ENCODE data around the gene MKLN1.

MKLN1 gene

DNA sequence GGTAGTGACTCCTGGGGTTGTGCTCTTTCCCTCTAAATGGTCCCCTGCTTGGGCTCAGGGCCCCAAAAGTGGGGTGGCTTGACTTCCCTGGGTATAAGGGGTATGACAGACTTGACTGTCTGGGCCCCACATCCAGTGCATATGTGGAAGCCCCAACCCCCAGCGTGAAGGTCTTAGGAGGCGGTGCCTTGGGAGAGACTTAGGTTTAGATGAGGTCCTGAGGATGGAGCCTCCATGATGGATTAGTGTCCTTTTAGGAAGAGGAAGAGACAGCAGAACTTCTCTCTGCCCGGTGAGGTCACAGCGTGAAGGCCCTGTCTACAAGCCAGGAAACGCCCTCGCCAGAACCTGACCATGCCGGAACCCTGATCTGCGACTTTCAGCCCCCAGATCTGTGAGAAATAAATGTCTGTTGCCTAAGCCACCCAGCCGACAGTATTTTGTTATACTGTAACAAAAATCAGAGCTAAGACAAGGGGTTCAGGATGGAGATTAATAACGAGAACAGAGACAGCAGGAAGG, 205.0 kb downstream of the MKLN1 start:
- H3K27ac ChIP-seq (ENCODE audit: low read depth, low read length), result no peak overlapping the region
- H3K4me1 ChIP-seq (ENCODE audit: control insufficient read depth, insufficient read depth, low read length, unreplicated experiment), result peaks cover under 1% of the 10 kb centered on the region
- no peaks in the 10 kb centered on the region for H3K79me2 ChIP-seq (ENCODE audit: control insufficient read depth, insufficient read depth, low read length, unreplicated experiment)
- H3K27me3 ChIP-seq (ENCODE audit: insufficient read depth, low read length), result no peaks in the 10 kb centered on the region
- no peaks in the 10 kb centered on the region for H3K36me3 ChIP-seq (ENCODE audit: insufficient read depth, low read length)
- no peak overlapping the region for H2AFZ ChIP-seq (ENCODE audit: low read length, unreplicated experiment)
- H3K4me3 ChIP-seq (ENCODE audit: low read depth, low read length), result no peak overlapping the region

DNA sequence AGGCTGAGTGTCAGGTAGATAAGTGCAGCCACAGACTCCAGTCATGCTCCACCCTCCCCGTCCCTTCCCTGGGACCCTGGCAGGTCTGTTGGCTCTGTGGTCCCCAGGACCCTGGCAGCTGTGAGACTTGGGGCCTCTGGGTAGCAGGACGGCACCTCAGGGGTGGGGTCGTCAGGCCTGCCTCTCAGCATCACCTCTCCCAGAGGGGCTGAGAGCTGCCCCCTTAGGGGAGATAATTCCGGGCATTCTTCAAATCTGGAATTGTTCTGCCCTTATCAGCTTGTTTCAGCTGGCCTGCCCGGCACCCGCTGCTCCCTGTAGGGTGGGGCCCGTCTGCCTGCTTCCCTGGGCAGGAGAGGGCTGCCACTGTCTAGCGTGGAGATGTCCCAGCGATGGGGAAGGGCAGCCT, 205.5 kb downstream of the MKLN1 start:
- no peaks in the 10 kb centered on the region for H3K79me2 ChIP-seq (ENCODE audit: control insufficient read depth, insufficient read depth, low read length, unreplicated experiment)
- H3K27me3 ChIP-seq (ENCODE audit: insufficient read depth, low read length), result no peaks in the 10 kb centered on the region
- no peaks in the 10 kb centered on the region for H3K36me3 ChIP-seq (ENCODE audit: insufficient read depth, low read length)
- no peak overlapping the region for H3K4me3 ChIP-seq (ENCODE audit: low read depth, low read length)
- peaks cover 6% of the 10 kb centered on the region for H3K4me1 ChIP-seq (ENCODE audit: control insufficient read depth, insufficient read depth, low read length, unreplicated experiment)
- no peak overlapping the region for H2AFZ ChIP-seq (ENCODE audit: low read length, unreplicated experiment)
- no peak overlapping the region for H3K27ac ChIP-seq (ENCODE audit: low read depth, low read length)

GRCh38 chr7:131533566-131534561, 206.2 kb downstream of the MKLN1 start:
- Histone ChIP-seq H3K79me2 (ENCODE audit: control insufficient read depth, insufficient read depth, low read length, unreplicated experiment) (no peaks in the 10 kb centered on the region), H2AFZ (ENCODE audit: low read length, unreplicated experiment) (no peak overlapping the region), H3K27me3 (ENCODE audit: insufficient read depth, low read length) (no peaks in the 10 kb centered on the region), H3K27ac (ENCODE audit: low read depth, low read length) (no peak overlapping the region), H3K4me1 (ENCODE audit: control insufficient read depth, insufficient read depth, low read length, unreplicated experiment) (peaks cover 13% of the 10 kb centered on the region), H3K4me3 (ENCODE audit: low read depth, low read length) (no peak overlapping the region), H3K36me3 (ENCODE audit: insufficient read depth, low read length) (no peaks in the 10 kb centered on the region)

DNA sequence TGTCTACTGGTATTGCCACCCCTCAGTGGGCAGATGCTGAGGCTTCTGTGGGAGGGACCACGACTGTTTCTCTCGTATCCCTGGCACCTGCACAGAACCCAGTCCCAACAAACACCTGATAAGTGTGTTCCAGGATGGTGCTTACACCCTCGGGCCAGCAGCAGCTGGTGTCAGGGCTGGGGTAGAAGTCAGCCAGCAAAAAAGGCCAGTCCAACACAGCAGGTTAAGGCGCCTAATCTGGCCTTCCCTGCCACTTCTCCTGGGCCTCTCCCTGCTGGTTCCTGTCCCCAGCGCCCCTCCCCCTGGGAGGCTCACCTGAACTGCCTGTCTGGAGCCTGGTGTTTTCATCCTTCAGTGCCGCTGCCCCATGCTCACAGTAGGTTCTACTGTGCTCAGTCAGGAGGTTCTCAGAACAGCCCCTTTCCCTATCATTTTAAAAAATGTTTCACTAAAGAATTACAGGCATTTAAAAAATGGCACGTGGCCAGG, 208.7 kb downstream of the MKLN1 start:
- no peak overlapping the region for H2AFZ ChIP-seq (ENCODE audit: low read length, unreplicated experiment)
- peaks cover 16% of the 10 kb centered on the region for H3K4me1 ChIP-seq (ENCODE audit: control insufficient read depth, insufficient read depth, low read length, unreplicated experiment)
- no peaks in the 10 kb centered on the region for H3K27me3 ChIP-seq (ENCODE audit: insufficient read depth, low read length)
- H3K4me3 ChIP-seq (ENCODE audit: low read depth, low read length), result no peak overlapping the region
- H3K79me2 ChIP-seq (ENCODE audit: control insufficient read depth, insufficient read depth, low read length, unreplicated experiment), result peaks cover 3% of the 10 kb centered on the region
- no peak overlapping the region for H3K27ac ChIP-seq (ENCODE audit: low read depth, low read length)
- no peaks in the 10 kb centered on the region for H3K36me3 ChIP-seq (ENCODE audit: insufficient read depth, low read length)

DNA sequence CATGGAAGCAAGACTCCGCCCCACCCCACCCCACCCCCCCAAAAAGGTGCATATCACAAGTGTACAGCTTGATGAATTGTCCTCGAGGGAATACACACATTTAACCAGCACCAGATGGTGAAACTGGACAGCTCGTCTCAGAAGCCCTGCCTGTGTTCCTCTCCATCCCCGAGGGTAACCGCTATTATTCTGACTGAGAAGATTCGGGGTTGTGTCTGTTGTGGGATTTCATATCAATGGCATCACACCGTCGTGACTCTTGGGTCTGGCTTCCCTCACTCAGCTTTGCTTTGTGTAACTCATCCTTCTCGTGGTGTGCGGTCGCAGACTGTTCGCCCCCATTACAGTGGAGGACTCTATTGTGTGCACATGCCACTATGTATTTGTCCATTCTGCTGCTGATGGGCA, 209.9 kb downstream of the MKLN1 start:
- Histone ChIP-seq H3K79me2 (ENCODE audit: control insufficient read depth, insufficient read depth, low read length, unreplicated experiment) (peaks cover 3% of the 10 kb centered on the region), H3K4me3 (ENCODE audit: low read depth, low read length) (no peak overlapping the region), H3K27me3 (ENCODE audit: insufficient read depth, low read length) (no peaks in the 10 kb centered on the region), H3K4me1 (ENCODE audit: control insufficient read depth, insufficient read depth, low read length, unreplicated experiment) (peaks cover 16% of the 10 kb centered on the region), H3K27ac (ENCODE audit: low read depth, low read length) (no peak overlapping the region), H2AFZ (ENCODE audit: low read length, unreplicated experiment) (no peak overlapping the region), H3K36me3 (ENCODE audit: insufficient read depth, low read length) (no peaks in the 10 kb centered on the region)

- no peaks in the 10 kb centered on the region for H3K27me3 ChIP-seq (ENCODE audit: insufficient read depth, low read length)
- H3K36me3 ChIP-seq (ENCODE audit: insufficient read depth, low read length), result no peaks in the 10 kb centered on the region
- H2AFZ ChIP-seq (ENCODE audit: low read length, unreplicated experiment), result no peak overlapping the region
- H3K4me1 ChIP-seq (ENCODE audit: control insufficient read depth, insufficient read depth, low read length, unreplicated experiment), result peaks cover 16% of the 10 kb centered on the region
- no peak overlapping the region for H3K4me3 ChIP-seq (ENCODE audit: low read depth, low read length)
- no peak overlapping the region for H3K27ac ChIP-seq (ENCODE audit: low read depth, low read length)
- peaks cover 3% of the 10 kb centered on the region for H3K79me2 ChIP-seq (ENCODE audit: control insufficient read depth, insufficient read depth, low read length, unreplicated experiment)
Measured at GRCh38 chr7:131538071-131538812, 210.6 kb downstream of the MKLN1 start.

- Histone ChIP-seq H3K36me3 (ENCODE audit: insufficient read depth, low read length) (no peaks in the 10 kb centered on the region), H3K4me1 (ENCODE audit: control insufficient read depth, insufficient read depth, low read length, unreplicated experiment) (peaks cover 16% of the 10 kb centered on the region), H3K27me3 (ENCODE audit: insufficient read depth, low read length) (no peaks in the 10 kb centered on the region), H3K79me2 (ENCODE audit: control insufficient read depth, insufficient read depth, low read length, unreplicated experiment) (peaks cover 3% of the 10 kb centered on the region), H2AFZ (ENCODE audit: low read length, unreplicated experiment) (no peak overlapping the region), H3K4me3 (ENCODE audit: low read depth, low read length) (no peak overlapping the region), H3K27ac (ENCODE audit: low read depth, low read length) (no peak overlapping the region)
Measured at GRCh38 chr7:131538813-131539179, 211.1 kb downstream of the MKLN1 start.

DNA sequence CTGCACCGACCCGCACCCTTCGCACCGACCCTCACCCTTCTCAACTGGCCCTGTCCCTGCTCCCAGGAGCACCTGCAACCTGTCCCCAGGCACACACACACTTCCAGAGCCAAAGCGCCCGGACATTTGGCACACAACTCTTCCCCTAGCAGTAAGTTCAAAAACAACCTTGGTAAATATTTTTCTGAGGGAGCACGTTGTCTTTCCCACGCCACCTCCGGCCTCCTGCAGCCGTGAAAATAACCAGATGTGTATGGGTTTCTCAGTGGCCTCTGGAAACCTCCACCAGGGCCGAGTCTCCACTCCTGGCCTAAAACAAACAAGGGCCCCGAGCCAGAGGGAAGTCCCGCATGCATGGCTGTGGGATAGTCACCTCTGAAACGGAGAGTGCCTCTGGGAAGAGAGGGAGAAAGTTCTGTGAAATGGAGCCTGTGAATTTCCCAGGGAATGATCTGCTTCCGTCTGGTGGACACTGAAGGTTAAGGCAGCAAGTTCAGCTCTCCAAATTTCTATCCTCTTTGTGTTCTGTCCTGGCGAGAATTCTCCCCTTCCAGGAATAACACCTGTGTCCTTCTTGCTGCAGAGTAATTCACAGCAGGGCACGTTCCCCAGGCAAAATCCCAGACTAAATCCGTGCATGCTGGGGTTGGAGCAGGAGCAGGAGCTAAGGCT, 213.0 kb downstream of the MKLN1 start:
- H3K79me2 ChIP-seq (ENCODE audit: control insufficient read depth, insufficient read depth, low read length, unreplicated experiment), result peaks cover 5% of the 10 kb centered on the region
- no peak overlapping the region for H3K27ac ChIP-seq (ENCODE audit: low read depth, low read length)
- H3K4me3 ChIP-seq (ENCODE audit: low read depth, low read length), result no peak overlapping the region
- peaks cover 24% of the 10 kb centered on the region for H3K4me1 ChIP-seq (ENCODE audit: control insufficient read depth, insufficient read depth, low read length, unreplicated experiment)
- no peak overlapping the region for H2AFZ ChIP-seq (ENCODE audit: low read length, unreplicated experiment)
- no peaks in the 10 kb centered on the region for H3K36me3 ChIP-seq (ENCODE audit: insufficient read depth, low read length)
- no peaks in the 10 kb centered on the region for H3K27me3 ChIP-seq (ENCODE audit: insufficient read depth, low read length)

DNA sequence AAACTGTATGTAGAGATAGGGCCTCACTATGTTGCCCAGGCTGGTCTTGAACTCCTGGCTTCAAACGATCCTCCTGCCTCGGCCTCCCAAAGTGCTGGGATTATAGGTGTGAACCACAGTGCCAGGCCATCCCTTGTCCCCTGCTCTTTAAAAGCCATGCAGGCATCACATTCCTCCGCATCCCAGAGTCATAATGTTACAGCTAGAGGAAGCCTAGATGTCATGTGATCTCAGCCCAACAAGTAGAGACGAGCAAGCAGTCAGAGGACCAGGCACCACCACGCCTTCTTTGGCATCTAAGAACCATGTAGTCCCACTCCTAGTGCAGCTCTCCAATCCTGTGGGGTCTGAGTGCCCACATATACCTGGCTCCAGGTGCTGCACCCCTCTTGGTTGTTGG, 215.6 kb downstream of the MKLN1 start:
- Histone ChIP-seq H3K4me3 (ENCODE audit: low read depth, low read length) (no peak overlapping the region), H3K27me3 (ENCODE audit: insufficient read depth, low read length) (no peaks in the 10 kb centered on the region), H3K36me3 (ENCODE audit: insufficient read depth, low read length) (no peaks in the 10 kb centered on the region), H3K27ac (ENCODE audit: low read depth, low read length) (no peak overlapping the region), H3K79me2 (ENCODE audit: control insufficient read depth, insufficient read depth, low read length, unreplicated experiment) (peaks cover 5% of the 10 kb centered on the region), H2AFZ (ENCODE audit: low read length, unreplicated experiment) (no peak overlapping the region), H3K4me1 (ENCODE audit: control insufficient read depth, insufficient read depth, low read length, unreplicated experiment) (peaks cover 21% of the 10 kb centered on the region)

DNA sequence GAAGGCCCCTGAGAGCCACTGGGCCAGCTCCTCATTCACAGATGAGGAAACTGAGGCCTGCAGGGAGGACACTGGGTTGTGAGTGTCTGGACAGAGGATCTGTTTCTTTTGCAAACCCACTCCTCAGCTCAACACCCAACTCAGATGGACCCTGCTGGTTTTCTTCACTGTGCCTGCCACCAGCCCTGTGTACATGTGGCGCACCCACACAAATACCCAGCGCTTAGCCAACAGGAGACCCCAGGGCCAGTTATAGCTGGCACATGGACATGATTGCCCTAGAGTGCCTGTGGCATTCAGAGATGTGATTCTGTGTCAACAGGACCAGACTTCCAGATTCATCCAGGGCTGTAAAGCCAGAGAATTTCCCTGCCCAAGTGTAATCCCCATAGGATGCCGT, 216.3 kb downstream of the MKLN1 start:
- Histone ChIP-seq H2AFZ (ENCODE audit: low read length, unreplicated experiment) (no peak overlapping the region), H3K27ac (ENCODE audit: low read depth, low read length) (no peak overlapping the region), H3K4me1 (ENCODE audit: control insufficient read depth, insufficient read depth, low read length, unreplicated experiment) (peaks cover 14% of the 10 kb centered on the region), H3K4me3 (ENCODE audit: low read depth, low read length) (no peak overlapping the region), H3K27me3 (ENCODE audit: insufficient read depth, low read length) (no peaks in the 10 kb centered on the region), H3K79me2 (ENCODE audit: control insufficient read depth, insufficient read depth, low read length, unreplicated experiment) (peaks cover 5% of the 10 kb centered on the region), H3K36me3 (ENCODE audit: insufficient read depth, low read length) (no peaks in the 10 kb centered on the region)

All from ACC112 (cell line).